NCI-H748 (cell line): Measurements from ENCODE around the gene APAF1.
"Not testable (repeated sequence)": the region's sequence is repeated elsewhere in the genome, so short reads cannot be mapped to it uniquely, and the experiment has no call there.

Source experiments
- DNase-seq: peaks from one replicate; lab custom pipeline; 2025; ENCODE audit not compliant: unreplicated experiment; lab: John Stamatoyannopoulos, UW

Gene APAF1

DNA sequence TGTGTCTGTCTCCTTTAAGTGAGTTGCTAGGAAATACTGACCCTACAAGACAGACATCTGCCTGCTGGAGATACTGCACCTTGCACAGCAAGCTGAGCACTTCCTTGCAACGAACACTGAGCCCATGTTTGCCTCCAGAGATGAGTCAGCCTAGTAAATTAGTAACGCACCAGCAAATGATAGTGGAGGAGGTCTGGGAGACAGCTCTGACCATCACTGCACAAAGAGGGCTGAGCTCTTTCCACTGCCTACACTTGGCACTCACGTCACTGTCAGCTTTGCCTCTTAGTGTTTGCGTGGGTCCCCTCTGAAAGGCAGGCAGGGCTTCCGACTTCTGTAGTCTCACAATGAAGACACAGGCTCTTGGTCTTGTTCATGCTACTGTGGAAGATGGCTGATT, 109.0 kb downstream of the APAF1 start:
- DNase-seq, result no peak

DNA sequence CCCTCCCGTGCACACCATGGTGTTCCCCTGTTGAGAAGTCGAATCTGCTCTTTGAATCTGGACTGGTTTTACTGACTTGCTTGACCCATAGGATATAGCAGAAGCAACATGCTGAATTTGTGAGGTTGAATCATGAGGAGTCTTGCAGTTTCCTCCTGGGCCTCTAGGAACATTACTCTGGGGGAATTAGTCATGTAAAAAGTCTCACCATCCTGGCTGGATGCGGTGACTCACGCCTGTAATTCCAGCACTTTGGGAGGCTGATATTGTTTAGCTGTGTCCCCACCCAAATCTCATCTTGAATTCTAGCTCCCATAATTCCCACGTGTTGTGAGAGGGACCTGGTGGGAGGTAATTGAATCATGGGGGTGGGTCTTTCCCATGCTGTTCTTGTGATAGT, 110.8 kb downstream of the APAF1 start:
- not testable (repeated sequence) for DNase-seq

DNA sequence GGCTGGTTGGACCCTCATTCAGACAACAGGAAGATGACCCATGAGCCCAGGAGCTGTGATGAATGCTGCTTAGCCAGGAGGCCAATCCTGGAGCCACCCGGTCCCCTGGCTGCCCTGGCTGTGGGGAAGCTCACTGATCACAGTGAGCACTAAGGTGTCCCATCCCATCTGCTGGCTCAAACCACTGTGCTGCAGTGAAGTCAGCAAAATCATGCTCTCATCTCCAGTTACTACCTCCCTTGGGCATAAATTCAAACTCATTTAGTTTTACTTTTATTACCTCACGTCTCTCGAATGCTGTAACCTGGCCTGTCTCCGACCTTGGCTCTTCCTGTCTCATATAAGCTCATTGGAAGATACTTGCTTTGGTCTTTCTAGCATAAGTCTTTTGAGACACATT, 112.4 kb downstream of the APAF1 start:
- DNase-seq, result no peak

DNA sequence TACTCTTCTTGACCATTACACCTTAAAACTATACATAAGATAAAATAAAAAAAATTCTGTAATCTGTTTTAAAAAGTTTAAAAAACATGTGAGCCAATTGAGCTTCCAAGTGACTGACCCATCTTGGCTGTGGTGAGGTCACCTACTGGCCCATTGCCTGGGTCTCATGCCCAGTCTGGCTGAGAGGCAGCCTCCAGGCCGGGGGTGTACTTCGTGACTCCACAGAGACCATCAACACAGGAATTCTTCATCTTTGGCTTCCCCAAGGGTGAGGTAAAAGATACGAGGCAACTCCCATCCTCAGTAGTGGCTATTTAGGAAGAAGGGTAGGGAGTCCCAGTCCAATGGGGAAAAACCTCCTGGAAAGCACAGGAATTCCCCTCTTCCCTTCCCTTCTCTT, 113.2 kb downstream of the APAF1 start:
- DNase-seq, result no peak

GRCh38 chr12:98763656-98764055, 118.6 kb downstream of the APAF1 start:
- DNase-seq, result no peak

DNA sequence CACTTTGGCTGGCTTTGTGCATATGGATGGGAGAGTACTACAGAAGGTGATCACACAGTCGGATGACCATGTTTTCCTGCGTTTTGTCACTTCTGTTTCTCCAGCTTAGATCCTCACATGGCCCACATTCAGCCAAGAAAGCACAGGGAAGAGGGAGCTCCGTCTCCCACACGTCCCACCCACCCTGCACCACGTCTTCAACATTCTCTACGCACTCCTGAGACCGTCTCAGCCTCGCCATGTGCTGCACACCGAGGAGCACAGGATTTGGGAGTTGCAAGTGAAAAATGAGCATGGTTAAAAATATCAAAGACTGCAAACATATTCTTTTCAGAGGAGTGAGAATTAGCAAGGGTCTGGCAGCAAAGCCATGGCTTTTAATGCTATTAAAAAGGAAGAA, 122.2 kb downstream of the APAF1 start:
- no peak for DNase-seq

GRCh38 chr12:98769068-98769467, 124.0 kb downstream of the APAF1 start:
- no peak for DNase-seq

DNA sequence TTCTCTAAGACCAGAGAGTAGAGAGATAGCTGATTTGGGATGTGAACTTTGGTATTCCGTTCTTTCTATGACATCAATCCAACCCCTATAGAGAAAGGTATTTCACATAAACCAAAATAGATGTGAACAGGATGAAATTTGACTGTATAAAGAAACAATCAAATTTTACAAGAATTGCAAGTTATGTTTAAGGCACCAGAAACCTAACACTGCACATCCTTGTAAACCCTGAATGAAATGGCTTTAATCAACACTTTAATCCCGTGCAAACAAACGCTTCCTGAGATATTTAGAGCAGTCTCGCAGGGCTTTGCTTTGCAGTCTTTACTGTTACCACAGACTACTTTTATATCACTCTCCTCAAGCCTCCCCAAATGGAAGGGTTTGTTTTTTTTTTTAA, 125.1 kb downstream of the APAF1 start:
- DNase-seq, result no peak

DNA sequence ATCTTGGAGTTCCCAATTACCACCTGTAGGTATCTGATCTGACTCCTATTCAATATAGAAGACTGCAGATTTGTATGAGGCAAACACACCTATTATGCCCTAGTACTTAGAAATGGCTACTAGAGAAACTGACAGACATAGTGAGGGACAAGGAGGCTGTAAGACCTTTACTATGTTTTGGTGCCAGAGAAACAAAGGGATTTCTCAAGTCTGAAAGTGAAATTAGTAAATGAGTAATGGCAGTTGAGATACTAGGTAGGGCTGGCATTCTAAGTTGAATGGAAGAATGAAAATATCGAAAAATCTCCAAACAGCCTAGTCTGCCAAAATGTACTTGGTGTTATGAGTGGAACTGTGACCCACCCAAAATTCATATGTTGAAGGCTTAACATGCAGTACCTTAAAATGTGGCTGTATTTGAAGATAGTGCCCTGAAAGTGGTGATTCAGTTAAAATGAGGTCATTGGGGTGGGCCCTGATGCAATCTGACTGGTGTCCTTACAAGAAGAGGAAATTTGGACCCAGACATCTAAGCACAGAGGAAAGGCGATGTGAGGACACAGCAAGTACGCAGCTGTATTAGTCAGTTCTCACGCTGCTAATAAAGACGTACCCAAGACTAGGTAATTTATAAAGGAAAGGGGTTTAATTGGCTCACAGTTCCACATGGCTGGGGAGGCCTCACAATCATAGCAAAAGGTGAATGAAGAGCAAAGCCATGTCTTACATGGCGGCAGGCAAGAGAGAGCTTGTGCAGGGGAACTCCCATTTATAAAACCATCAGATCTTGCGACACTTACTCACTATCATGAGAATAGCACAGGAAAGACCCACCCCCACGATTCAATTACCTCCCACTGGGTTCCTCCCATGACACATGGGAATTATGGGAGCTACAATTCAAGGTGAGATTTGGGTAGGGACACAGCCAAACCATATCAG, 127.0 kb downstream of the APAF1 start:
- no peak for DNase-seq

DNA sequence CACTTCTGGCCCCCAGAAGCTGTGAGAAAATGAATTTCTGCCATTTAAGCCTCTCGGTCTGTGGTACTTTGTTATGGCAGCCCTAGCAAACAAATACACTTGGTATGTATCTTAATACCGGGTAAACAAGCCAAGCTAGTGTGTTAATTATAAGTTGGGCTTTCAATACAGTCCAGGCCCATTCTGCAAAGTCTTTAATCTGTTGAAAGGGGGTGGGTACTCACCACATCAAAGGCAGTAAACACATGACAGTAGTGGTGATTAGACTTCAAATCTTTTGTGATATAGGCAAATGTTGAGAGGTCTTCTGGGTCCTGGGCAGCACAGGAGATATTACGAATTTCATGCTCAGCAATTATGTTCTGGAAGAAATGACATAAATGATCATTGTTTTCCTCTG, 127.7 kb downstream of the APAF1 start:
- DNase-seq, result no peak

GRCh38 chr12:98780261-98780660, 135.2 kb downstream of the APAF1 start:
- no peak for DNase-seq

GRCh38 chr12:98783420-98783819, 138.3 kb downstream of the APAF1 start:
- no peak for DNase-seq
